Measurements from ENCODE around the gene IER2. TPM values are rescaled to one million over a fixed set of nuclear protein-coding genes. Genes with fewer than 3 reads are reported as not detected.

The IER2 gene
- total and polyA plus RNA-seq, 9 of the 15 experiments (the other 6 are each of a cell fraction or from before 2014, with no cell fraction given), result 4.5 to 205 (median 23.7) TPM

GRCh38 chr19:13152974-13153568 is 2.9 kb downstream of the IER2 start (continued):
- peak; percentile 49; the same call in 1 of the 2 replicates for TF ChIP-seq KLF6 (CRISPR knock-in tag; IDR thresholded peaks at IDR 0.05; ENCODE audit: borderline replicate concordance)
- no peak for TF ChIP-seq ZNF311 (CRISPR knock-in tag; IDR thresholded peaks at IDR 0.05)
- TF ChIP-seq ILF3 (IDR thresholded peaks at IDR 0.05; ENCODE audit: borderline replicate concordance), result 0 out of 2 replicates have a peak, but pooled peaks have one; percentile 76
- TF ChIP-seq SMAD1 (IDR thresholded peaks at IDR 0.05; ENCODE audit: low read depth, low read length, partially characterized antibody), result peak; percentile 99
- TF ChIP-seq ZNF318 (IDR thresholded peaks at IDR 0.05; ENCODE audit: borderline replicate concordance in 1 of 2, low read depth in 1 of 2), result no peak
- TF ChIP-seq CBX1 (IDR thresholded peaks at IDR 0.05; ENCODE audit: low read depth), result peak; percentile 98
- peak; percentile 100 for TF ChIP-seq AFF4 (CRISPR knock-in tag; IDR thresholded peaks at IDR 0.05)
- peak in 1 of 2 experiments; percentile 25; a peak in 2 of 4 replicates for TF ChIP-seq ETV6 (IDR thresholded peaks at IDR 0.05; ENCODE audit: borderline replicate concordance in 1 of 2, low read depth in 2 of 2, low read length in 1 of 2)
- peak; percentile 89; the same call in 1 of the 2 replicates for TF ChIP-seq ETV6 (CRISPR knock-in tag; IDR thresholded peaks at IDR 0.05; ENCODE audit: borderline replicate concordance)
- TF ChIP-seq XRCC4 (IDR thresholded peaks at IDR 0.05; ENCODE audit: extremely low read depth, insufficient read depth, insufficient read length), result no peak
- TF ChIP-seq HOXB6 (CRISPR knock-in tag; IDR thresholded peaks at IDR 0.05; ENCODE audit: borderline replicate concordance), result no peak
- TF ChIP-seq HLTF (IDR thresholded peaks at IDR 0.05), result no peak
- TF ChIP-seq GTF2A2 (tag; IDR thresholded peaks at IDR 0.05), result peak; percentile 93
- TF ChIP-seq RAD51 (IDR thresholded peaks at IDR 0.05; ENCODE audit: borderline replicate concordance, low read depth), result no peak
- TF ChIP-seq TAL1 (IDR thresholded peaks at IDR 0.05), result no peak
